Fibroblast of skin of left quadriceps (primary cell): Measurements from ENCODE around the gene RTL9.
"Not testable (repeated sequence)": the region's sequence is repeated elsewhere in the genome, so short reads cannot be mapped to it uniquely, and the experiment has no call there.

Experiments used
- DNase-seq, 2 experiments: peaks; one replicate each; pipeline ENCODE4 v3.0.0-alpha.2; 2013; ENCODE audit warnings: low read depth in 2 of 2

Gene RTL9

GRCh38 chrX:110358548-110358947, at the start of gene RTL9:
TSS of gene RTL9 (plus strand) at chrX:110358848. CDS start at chrX:110450618, 91,770 bp downstream.
- DNase-seq, result no peak

GRCh38 chrX:110310000-110310790, 48.5 kb upstream of the RTL9 start:
- DNase-seq, result no peak

- no peak for DNase-seq
Measured at GRCh38 chrX:110310896-110311295, 47.8 kb upstream of the RTL9 start.

DNA sequence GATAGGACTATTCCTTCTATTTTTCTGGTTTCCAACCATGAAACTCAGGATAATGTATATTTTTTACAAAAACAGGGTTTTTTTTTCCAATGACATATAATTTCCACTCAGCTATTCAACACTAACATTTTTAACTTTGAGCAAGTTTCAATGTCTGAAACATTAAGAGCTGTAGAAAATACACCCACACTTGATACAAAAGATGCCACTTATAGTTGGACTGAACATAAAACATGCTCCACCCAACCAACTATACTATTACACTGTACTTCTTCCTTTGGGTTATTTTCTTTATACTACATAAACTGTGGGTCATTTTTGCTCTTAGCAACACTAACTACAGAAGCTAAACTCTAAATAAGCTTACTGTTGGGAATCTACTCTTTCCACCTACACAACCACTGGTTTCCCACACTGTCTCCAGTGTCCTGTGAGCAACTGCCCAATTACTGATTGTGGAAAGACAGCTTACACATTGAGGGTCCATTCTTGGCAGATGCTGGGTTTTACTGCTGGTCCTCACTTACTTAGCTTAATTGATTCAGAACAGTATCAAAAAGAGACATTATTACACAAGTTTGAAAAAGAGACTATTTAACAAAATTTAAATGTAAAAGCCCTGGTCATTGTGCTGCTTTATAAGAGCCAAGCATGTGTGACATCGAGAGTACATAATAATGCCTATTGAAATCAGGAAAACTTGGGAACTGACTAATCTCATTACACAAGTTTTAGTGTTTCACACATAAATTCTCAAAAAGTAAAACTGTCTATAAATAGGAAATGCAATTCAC, 47.0 kb upstream of the RTL9 start:
- no peak for DNase-seq

- DNase-seq, result no peak
Measured at GRCh38 chrX:110315551-110315950, 43.1 kb upstream of the RTL9 start.

DNA sequence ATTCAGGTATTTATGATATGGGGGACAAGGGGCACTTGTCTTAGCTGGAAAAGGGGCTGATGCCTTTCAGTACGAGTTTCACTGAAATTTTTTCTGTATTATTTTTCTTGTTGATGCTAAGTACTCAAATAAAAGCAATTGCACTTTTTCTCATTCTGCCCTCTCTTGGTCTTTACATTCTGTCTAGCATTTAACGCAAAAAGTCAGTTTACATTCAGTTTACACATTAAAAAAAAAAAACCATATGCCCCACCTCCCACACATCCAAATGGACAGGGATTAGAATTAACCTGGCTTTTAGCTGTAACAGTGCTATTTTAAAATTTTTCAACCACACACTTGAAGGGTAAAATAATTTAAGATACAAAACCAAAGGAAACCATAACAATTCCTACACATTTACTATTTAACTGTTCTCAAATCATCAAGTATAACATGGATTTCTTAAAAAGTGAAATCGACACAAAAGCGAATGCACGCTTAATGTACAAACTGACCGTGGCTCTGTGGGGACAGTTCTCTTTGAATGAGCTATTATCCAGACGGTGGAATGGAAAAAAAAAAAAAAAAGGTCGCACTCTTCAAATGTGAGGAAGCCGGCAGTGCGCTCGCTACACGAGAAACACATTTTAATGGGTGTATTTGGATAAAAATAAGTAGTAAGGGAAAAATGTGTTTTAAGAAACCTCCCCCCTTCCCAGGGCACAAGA, 42.1 kb upstream of the RTL9 start:
- DNase-seq, result no peak

DNA sequence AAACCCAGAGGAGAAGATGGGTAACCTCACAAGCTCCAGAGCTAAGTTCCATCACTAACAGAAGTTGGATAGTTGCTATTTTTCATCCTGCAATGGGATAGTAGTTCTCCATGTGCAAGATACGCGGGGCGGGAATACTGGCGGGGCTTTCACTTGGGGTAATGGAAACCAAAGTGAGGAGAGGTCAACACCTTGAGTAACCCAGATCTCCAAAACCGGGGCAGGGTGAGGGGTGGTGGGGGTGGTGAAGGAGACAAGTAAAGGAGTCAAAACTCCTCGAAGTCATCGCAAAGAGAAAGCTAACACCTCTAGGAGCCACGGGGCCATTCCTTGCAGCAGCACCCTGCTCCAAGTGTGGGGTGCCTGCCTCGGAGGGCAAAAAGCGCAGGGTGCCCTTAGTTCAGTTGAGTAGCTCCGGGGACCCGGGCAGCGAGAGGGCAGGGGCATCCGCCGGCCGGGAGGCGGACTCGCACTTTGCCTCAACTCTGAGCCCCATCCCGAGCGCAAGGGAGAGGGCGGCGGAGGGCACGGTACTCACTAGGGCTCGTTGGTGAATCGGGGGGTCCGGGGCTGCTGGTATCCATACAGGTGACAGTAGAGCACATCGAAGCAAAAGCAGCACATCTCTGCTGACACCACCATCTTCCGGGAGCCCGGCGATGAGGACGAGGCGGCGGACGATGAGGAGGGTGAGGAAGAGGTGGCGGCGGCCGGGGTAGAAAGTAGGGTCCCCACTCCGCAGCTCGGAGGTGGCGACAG, 41.4 kb upstream of the RTL9 start:
- DNase-seq, result no peak

- peak; percentile 51 to 55 for DNase-seq
Measured at GRCh38 chrX:110317820-110318663, 40.6 kb upstream of the RTL9 start, which contains the start of gene AMMECR1. TSS of gene AMMECR1 (minus strand) at chrX:110318085. CDS start at chrX:110318071, 14 bp downstream.

GRCh38 chrX:110318664-110318968, 40.0 kb upstream of the RTL9 start:
- no peak for DNase-seq

DNA sequence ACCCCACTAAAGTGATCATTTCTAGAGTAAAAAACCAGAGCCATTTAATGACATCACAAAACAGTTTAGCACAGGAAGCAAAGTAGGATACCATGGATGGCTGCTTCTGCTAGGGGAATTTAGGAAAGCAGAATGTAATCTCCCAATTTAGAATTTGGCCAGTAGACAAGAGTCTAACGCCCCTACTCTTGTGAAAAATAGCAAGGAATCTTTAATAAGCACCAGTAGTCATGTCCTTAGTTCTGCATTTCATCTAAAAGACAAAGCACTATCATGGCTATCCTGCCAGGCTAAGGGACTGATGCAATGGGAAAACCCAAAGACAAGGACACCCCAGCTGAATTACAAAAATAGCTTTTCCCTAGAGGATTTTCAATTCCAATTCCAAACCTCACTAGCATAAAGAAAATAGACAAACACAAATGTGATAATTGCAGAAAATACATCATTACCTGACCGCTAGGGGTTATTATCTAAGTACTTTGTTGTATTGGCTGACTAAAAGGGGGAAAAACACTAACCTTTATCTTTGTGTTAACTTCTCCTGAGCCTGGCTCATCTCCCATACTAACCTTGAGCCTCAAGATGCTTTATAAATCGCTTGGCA, 38.2 kb upstream of the RTL9 start:
- no peak for DNase-seq

DNA sequence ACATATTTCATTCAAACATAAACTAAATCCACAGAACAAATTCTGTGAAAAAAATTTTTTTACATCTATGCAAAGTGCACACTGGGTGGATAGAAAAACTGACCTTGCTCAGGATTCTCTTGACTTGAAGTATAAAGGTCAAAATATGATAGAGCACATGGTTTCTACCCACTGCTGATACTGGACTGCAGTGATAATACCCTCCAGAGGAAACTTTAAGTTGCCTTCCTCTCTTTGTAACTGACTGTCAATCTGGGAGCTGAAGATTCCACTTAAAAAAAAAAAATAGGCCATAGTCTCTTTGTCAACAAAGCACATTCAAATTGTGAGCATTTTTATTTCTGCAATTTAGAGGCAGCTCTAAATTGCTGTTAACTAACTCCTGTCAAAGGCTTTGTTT, 37.6 kb upstream of the RTL9 start:
- no peak for DNase-seq

DNA sequence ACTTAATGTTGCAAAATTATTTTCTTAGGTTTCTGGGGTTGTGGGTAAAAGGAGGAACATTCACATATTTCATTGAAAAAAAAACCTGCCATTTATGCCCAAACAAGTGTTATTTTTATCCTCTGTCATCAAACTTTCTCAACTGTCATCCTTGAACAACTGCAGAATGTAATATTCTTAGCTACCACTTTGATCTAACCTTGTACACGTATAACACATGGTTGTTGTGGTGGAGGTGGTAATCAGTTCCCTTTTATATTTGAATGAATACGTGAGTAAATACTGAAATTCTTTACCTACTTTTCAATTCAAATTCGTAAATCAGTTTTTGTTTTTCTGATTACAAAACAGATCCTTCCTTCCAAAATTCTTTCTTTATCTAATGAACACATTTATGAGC, 37.0 kb upstream of the RTL9 start:
- DNase-seq, result no peak

DNA sequence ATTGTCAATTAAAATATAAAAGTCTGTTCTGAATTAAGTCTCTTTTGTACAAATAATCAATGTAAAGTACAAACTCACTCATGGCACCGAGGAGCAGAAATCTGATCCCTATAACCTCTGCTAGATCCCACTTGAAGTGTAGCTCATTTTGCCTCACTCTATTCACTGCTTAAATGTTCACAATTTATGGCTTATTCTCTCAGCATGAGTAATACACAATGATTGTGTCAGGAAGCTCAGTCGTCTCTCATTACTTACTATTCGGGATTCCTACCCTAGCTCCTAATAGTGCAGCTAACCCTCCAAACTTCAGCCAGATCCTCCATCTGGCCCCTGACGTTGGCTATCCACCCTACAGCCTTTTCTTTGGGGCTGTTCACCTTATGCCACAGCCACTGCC, 36.0 kb upstream of the RTL9 start:
- no peak for DNase-seq

- DNase-seq, result no peak
Measured at GRCh38 chrX:110326712-110327111, 31.9 kb upstream of the RTL9 start.

DNA sequence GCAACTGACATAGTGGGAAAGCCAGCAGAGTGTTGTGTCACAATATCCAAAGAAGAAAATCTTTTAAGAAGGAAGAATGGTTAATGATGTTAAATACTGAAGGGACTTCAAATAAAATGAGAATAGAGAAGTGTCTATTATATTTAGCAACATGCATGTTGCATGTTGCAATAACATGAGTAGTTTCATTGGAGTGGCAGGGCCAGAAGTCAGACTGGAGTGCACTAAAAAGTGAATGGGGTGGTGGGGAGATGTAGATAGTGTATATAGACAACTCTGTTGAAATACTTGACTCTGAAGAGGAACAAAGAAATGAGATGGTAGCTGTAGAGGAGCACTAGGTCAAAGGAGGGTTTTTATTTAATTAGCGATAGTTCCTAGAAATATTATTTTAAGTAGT, 31.3 kb upstream of the RTL9 start:
- DNase-seq, result no peak

GRCh38 chrX:110328613-110329012, 30.0 kb upstream of the RTL9 start:
- DNase-seq, result not testable (repeated sequence)

- DNase-seq, result no peak
Measured at GRCh38 chrX:110331444-110332030, 27.1 kb upstream of the RTL9 start.

GRCh38 chrX:110333458-110333857, 25.2 kb upstream of the RTL9 start:
- DNase-seq, result not testable (repeated sequence)

- no peak for DNase-seq
Measured at GRCh38 chrX:110338935-110339334, 19.7 kb upstream of the RTL9 start.
